ENCODE data around the gene PRKAG2.

The PRKAG2 gene

DNA sequence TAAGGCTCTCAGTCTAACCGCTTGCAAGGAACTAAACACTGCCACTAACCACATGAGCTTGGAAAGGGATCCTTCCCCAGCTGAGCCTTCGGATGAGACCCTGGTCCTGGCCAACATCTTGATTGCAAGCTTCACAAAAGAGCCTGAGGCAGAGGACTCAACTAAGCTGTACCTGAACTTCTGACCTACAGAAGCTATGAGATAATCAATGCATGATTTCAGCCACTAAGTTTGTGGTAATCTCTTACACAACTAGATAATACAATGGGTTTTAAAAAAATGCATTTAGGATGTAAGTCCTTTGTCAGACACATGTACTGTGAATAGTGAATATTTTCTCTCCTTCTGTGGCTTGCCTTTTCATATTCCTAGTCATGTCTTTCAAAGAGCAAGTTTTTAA lies 231.6 kb downstream of the PRKAG2 start:
- no peak for TF ChIP-seq FOXM1 (IDR thresholded peaks at IDR 0.05; ENCODE audit: borderline replicate concordance, low read depth)
- no peak for TF ChIP-seq CREB1 (IDR thresholded peaks at IDR 0.05; ENCODE audit: low read depth)
- no peak for TF ChIP-seq RAD21 (IDR thresholded peaks at IDR 0.05; ENCODE audit: low read depth)
- no peak for TF ChIP-seq TEAD4 (IDR thresholded peaks at IDR 0.05)
- TF ChIP-seq NFIC (IDR thresholded peaks at IDR 0.05): no peak
- TF ChIP-seq, protein P1, sequence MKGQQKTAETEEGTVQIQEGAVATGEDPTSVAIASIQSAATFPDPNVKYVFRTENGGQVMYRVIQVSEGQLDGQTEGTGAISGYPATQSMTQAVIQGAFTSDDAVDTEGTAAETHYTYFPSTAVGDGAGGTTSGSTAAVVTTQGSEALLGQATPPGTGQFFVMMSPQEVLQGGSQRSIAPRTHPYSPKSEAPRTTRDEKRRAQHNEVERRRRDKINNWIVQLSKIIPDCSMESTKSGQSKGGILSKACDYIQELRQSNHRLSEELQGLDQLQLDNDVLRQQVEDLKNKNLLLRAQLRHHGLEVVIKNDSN (IDR thresholded peaks at IDR 0.05): no peak
- TF ChIP-seq EP300 (IDR thresholded peaks at IDR 0.05; ENCODE audit: borderline replicate concordance): no peak
- TF ChIP-seq YY1 (IDR thresholded peaks at IDR 0.05; ENCODE audit: low read depth): no peak
- no peak for TF ChIP-seq TCF12 (IDR thresholded peaks at IDR 0.05; ENCODE audit: low read depth)
- no peak for TF ChIP-seq ZBTB7A (IDR thresholded peaks at IDR 0.05; ENCODE audit: low read depth)
- TF ChIP-seq, protein P2, sequence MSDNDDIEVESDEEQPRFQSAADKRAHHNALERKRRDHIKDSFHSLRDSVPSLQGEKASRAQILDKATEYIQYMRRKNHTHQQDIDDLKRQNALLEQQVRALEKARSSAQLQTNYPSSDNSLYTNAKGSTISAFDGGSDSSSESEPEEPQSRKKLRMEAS (IDR thresholded peaks at IDR 0.05): no peak
- no peak for TF ChIP-seq TAF1 (IDR thresholded peaks at IDR 0.05; ENCODE audit: low read depth)

DNA sequence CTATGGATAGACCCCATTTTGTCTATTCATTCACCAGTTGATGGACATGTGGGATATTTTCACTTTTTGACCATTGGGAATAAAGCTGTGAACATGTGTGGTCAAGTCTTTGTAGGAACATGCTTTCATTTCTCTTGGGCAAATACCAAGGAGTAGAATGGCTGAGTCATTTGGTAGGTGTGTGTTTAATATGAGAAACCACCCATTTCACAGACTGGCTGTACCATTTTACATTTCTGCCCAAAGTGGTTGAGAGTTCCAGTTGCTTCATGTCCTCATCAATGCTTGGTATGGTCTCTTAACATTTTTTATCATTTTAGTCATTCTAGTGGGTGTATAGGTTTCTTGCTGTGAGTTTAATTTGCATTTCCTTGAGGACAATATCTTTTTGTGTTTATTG lies 232.4 kb downstream of the PRKAG2 start:
- TF ChIP-seq NFIC (IDR thresholded peaks at IDR 0.05) (no peak), EGR1 (IDR thresholded peaks at IDR 0.05) (no peak), YY1 (IDR thresholded peaks at IDR 0.05; ENCODE audit: low read depth) (no peak), TCF12 (IDR thresholded peaks at IDR 0.05; ENCODE audit: low read depth) (no peak), CREB1 (IDR thresholded peaks at IDR 0.05; ENCODE audit: low read depth) (no peak), TEAD4 (IDR thresholded peaks at IDR 0.05) (no peak), FOXM1 (IDR thresholded peaks at IDR 0.05; ENCODE audit: borderline replicate concordance, low read depth) (no peak)
- TF ChIP-seq, protein P3, sequence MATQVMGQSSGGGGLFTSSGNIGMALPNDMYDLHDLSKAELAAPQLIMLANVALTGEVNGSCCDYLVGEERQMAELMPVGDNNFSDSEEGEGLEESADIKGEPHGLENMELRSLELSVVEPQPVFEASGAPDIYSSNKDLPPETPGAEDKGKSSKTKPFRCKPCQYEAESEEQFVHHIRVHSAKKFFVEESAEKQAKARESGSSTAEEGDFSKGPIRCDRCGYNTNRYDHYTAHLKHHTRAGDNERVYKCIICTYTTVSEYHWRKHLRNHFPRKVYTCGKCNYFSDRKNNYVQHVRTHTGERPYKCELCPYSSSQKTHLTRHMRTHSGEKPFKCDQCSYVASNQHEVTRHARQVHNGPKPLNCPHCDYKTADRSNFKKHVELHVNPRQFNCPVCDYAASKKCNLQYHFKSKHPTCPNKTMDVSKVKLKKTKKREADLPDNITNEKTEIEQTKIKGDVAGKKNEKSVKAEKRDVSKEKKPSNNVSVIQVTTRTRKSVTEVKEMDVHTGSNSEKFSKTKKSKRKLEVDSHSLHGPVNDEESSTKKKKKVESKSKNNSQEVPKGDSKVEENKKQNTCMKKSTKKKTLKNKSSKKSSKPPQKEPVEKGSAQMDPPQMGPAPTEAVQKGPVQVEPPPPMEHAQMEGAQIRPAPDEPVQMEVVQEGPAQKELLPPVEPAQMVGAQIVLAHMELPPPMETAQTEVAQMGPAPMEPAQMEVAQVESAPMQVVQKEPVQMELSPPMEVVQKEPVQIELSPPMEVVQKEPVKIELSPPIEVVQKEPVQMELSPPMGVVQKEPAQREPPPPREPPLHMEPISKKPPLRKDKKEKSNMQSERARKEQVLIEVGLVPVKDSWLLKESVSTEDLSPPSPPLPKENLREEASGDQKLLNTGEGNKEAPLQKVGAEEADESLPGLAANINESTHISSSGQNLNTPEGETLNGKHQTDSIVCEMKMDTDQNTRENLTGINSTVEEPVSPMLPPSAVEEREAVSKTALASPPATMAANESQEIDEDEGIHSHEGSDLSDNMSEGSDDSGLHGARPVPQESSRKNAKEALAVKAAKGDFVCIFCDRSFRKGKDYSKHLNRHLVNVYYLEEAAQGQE (IDR thresholded peaks at IDR 0.05; ENCODE audit: low read depth): no peak

DNA sequence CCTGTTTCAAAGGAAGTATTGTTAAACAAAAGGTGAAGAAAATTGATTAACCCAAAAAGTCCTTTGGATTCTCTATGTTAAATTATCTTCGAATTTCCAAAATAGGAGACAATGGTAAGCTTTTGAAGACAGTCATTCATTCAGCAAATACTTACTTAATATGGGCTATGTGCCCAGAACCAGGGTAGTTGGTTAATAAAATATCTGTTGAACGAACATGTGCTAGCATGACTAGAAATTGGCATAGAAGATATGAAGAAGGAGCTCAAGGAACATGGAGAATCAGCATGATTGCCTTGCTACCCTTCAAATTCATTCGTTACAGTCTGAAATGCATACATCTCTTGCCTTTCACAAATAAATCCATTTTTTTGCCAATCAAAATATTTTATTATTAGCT lies 234.2 kb downstream of the PRKAG2 start:
- TF ChIP-seq NFIC (IDR thresholded peaks at IDR 0.05) (no peak), YY1 (IDR thresholded peaks at IDR 0.05; ENCODE audit: low read depth) (no peak), TCF12 (IDR thresholded peaks at IDR 0.05; ENCODE audit: low read depth) (no peak), TAF1 (IDR thresholded peaks at IDR 0.05; ENCODE audit: low read depth) (no peak), CEBPB (IDR thresholded peaks at IDR 0.05) (no peak), ZBTB7A (IDR thresholded peaks at IDR 0.05; ENCODE audit: low read depth) (no peak), FOXM1 (IDR thresholded peaks at IDR 0.05; ENCODE audit: borderline replicate concordance, low read depth) (no peak), TEAD4 (IDR thresholded peaks at IDR 0.05) (no peak), CREB1 (IDR thresholded peaks at IDR 0.05; ENCODE audit: low read depth) (no peak), RAD21 (IDR thresholded peaks at IDR 0.05; ENCODE audit: low read depth) (no peak), EP300 (IDR thresholded peaks at IDR 0.05; ENCODE audit: borderline replicate concordance) (no peak), EGR1 (IDR thresholded peaks at IDR 0.05) (no peak)
- TF ChIP-seq, protein P1 (IDR thresholded peaks at IDR 0.05): no peak
- TF ChIP-seq, protein P3 (IDR thresholded peaks at IDR 0.05; ENCODE audit: low read depth): no peak
- TF ChIP-seq, protein P2 (IDR thresholded peaks at IDR 0.05): no peak

DNA sequence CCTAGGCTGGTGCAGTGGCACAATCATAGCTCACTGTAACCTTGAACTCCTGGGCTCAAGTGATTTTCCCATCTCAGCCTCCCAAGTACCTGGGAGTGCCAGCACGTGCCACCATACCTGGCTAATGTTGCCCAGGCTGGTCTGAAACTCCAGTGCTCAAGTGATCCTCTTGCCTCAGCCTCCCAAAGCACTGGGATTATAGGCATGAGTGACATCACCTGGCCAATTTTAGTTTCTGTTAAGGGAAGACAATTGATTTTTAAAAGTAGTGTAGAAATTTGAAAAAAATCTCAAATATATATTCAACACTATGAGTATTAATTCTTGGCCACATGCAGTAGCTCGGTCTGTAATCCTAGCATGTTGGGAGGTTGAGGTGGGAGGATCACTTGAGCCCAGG lies 235.3 kb downstream of the PRKAG2 start:
- TF ChIP-seq RAD21 (IDR thresholded peaks at IDR 0.05; ENCODE audit: low read depth) (no peak), TCF12 (IDR thresholded peaks at IDR 0.05; ENCODE audit: low read depth) (no peak), CEBPB (IDR thresholded peaks at IDR 0.05) (no peak), TEAD4 (IDR thresholded peaks at IDR 0.05) (no peak), CREB1 (IDR thresholded peaks at IDR 0.05; ENCODE audit: low read depth) (no peak), EGR1 (IDR thresholded peaks at IDR 0.05) (no peak), ZBTB7A (IDR thresholded peaks at IDR 0.05; ENCODE audit: low read depth) (no peak), NFIC (IDR thresholded peaks at IDR 0.05) (no peak), TAF1 (IDR thresholded peaks at IDR 0.05; ENCODE audit: low read depth) (no peak), YY1 (IDR thresholded peaks at IDR 0.05; ENCODE audit: low read depth) (no peak), EP300 (IDR thresholded peaks at IDR 0.05; ENCODE audit: borderline replicate concordance) (no peak), FOXM1 (IDR thresholded peaks at IDR 0.05; ENCODE audit: borderline replicate concordance, low read depth) (no peak)
- TF ChIP-seq, protein P1 (IDR thresholded peaks at IDR 0.05): no peak
- TF ChIP-seq, protein P2 (IDR thresholded peaks at IDR 0.05): no peak
- TF ChIP-seq, protein P3 (IDR thresholded peaks at IDR 0.05; ENCODE audit: low read depth): no peak
